GM21367 (cell line): Measurements from ENCODE around the gene HOMER1.
"Not testable (repeated sequence)": the region's sequence is repeated elsewhere in the genome, so short reads cannot be mapped to it uniquely, and the experiment has no call there.

ENCODE experiments used
- ATAC-seq: cut with Tn5 transposase; IDR thresholded peaks from one replicate; pipeline ENCODE4 v1.9.1; 2021; ENCODE audit not compliant: unreplicated experiment

HOMER1 gene

DNA sequence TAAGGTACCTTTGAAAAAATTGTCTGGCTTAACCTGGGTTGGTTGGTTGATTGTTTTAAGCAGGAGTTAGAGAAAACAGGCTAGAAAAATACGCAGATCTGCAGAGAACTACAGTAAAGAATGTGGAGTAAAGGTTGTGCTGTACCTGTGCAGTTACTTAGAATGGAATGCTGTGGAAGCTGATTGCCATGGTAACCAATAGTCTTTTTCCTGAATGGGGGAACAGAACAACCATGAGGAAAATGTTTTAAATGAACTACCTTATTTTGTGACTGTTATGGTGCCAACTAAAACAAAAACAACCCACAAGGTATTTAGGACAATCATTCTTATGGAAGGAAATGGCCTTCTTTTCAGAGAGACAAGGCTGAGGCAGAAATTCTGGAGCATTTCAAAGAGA, 4.8 kb upstream of the HOMER1 start:
- ATAC-seq, result no peak

DNA sequence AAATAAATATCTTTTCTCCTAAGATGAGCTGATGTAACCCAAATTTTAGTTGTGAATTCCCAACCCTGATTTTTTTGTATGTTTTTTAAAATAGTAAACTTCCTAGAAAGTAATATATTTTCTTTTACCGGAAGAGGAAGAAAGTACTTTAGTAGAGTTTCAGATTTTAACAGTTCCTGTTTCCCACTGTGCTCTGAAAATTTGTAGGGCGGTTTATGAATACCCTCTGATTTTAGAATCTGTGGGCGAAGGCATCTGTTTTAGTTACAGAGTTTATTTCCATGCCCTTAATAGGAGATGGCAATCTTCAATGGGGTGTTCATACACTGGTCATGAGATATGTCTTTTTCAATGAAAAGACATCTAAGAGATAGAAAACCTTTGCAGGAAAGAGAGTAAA, 3.7 kb upstream of the HOMER1 start:
- no peak for ATAC-seq

DNA sequence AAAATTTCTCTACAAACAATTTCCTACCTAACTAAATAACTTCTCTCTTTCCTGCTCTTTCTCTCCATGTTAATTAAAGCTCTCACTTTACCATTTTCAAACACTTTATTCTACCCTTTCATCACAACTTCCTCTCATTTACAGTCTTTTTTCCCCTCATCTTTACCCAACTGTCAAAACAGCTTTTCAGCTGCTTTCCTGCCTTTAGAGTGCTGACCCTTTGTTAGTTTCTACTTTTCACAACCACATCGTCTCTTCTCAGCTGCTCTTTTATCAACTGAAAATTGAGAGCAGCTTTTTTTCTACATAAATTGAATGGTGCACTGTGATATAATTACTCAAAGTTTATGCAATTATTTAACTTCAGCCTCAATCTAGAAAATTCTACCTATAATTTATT, 3.1 kb upstream of the HOMER1 start:
- ATAC-seq, result no peak

DNA sequence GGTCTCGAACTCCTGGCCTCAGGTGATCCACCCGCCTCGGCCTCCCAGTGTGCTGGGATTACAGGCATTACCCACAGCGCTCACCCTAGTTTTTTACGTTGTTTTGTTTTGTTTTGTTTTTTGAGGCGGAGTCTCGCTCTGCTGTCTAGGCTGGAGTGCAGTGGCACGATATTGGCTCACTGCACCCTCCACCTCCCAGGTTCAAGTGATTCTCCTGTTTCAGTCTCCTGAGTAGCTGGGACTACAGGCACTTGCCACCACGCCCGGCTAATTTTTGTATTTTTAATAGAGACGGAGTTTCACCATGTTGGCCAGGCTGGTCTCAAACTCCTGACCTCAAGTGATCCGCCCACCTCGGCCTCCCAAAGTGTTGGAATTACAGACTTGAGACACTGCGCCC, 2.4 kb upstream of the HOMER1 start:
- not testable (repeated sequence) for ATAC-seq

DNA sequence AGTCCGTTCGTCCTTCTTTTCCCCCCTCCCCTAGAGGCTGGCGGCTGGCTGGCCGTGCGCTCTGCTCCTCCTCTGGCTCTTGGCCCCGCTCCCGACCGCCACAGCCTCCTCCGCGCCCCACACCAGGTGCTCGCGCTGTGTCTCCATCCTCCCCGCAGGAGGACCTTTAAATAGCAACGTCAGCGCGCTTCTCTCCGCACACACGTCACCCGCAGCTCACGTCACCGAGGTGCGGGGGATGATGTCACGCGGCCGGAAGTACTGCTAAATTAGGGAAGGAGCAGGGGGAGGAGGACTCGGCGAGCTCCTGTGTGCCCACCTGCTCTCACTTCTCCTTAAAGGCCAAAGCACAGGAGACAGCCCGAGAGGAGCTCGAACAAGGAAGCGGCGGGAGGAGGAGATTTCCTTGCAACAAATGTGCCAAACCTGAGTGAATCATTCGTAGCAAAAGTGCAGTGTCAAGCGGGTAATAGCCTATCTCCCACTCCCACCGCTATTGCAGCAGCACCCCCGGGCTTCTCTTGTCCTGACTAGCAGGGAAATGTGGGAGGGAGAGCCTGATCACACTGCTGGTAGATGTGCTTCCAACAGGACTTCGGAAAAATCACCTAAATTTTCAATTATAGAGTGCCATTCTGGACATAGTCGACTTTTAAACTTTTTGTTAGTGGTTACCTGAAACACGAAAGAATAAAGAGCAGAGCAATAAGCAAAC, 614 bp upstream of the HOMER1 start:
- ATAC-seq, result peak; percentile 86

DNA sequence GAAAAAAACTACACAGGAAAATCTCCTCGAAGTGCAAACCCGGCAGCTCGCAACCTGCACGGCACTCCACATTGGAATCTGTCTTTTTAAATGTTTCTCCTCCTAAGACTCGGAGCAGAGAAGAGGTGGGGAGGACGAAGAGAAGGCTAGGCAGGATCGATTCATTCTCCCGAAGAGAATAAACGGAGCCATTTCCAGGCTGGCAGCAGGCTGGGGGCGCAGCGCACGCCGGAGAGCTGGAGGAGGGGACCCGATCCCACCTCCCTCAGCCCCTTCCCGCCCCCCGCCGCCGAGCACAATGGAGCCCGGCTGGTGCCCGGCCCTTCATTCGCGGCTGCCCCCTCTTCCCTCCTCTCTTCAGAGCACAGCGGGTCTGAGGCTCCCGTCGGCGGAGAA, 628 bp downstream of the HOMER1 start:
- no peak for ATAC-seq

DNA sequence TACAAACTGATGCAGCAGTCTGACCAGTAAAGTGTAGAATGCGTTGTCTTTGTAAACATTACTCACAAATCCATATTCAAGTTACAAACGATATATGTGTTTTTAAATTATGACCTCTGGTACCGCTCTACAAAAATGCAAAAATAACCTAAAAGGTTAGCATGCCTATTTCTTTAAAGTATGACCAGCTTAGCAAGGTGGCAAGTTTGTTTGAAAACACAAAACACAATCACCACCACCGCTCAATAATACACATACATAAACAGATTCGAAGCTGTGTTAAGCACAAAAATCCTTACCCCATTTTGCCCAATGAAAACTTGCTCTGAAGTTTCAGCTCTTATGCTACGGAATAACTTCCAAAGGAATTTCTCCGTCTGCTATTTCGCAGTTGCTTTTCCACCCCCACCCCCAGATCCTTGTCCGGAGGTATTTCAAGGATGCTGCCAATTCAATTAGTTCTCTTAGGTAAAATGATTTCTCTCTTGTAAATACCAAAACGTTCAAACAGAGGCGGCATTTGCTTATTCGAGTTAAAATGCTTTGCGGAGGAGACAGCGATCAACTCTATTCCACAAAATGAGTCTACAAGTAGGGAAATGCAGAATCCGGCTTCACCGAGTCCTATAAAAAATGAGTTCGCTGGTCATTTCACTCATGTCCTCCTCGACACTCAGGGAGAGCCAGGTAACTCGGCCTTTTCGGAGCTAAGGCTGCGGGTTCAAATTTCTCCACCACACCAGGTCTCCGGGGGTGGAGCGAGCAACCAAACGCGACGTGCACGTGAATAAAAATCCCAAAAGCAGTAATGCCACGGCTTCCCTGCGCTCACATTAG, 1.2 kb downstream of the HOMER1 start:
- ATAC-seq, result no peak

DNA sequence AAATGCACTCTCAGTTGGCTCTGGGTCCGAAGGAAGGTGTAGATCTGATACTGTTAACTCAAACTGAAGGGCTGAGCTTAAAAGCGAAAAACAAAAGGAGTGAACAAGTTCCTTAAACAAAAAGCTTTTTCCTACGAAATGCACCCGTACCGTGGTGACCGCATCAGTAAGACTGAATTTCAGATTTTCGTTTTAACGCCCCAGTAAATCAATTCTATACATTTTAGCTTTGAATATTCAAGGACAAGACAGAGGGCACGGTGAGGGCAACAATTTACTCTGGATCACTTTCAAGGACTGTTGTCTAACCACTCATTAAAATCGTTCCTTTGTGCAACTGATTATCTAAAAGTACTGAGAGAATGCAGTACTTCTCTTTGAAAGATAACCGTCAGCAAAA, 1.9 kb downstream of the HOMER1 start:
- no peak for ATAC-seq

DNA sequence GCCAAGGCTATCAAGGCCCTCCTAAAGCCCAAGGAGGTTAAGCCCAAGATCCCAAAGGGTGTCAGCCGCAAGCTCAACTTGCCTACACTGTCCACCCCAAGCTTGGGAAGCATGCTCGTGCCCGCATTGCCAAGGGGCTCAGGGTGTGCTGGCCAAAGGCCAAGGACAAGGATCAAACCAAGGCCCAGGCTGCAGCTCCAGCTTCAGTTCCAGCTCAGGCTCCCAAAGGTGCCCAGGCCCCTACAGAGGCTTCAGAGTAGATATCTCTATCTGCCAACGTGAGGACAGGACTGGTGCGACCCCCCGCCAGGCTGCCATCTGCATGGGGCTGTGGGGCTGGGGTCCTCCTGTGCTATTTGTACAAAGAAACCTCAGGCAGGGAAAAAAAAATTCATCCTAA, 3.3 kb downstream of the HOMER1 start:
- no peak for ATAC-seq

DNA sequence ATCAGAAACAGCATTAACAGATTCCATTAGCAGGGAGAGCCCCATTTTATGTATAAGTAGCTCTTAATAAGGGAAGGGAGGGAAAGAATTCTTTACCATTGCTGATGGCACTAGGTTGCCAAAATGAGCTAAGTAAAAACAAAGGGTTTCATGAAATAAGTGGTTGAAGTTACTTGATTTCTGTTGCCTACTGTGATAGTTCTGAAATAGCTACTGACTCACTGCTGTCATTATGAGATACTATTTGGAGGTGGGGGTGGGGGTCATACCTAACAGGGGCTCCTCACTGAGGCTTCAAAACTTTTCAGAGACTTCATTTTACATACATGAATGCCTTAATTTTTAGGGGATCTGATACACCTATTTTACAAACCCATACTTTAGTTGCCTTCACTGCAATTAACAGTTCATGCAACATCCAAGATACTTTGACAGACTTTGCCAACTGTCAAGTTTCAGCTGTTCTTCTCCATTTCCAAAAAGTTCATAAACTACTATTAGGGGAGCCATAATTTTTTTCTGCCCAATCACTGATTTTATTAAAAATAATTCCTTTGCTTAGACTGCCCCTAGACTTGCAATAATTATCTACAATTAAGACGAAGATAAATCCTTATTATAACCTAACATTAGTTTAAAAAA, 4.6 kb downstream of the HOMER1 start:
- no peak for ATAC-seq

DNA sequence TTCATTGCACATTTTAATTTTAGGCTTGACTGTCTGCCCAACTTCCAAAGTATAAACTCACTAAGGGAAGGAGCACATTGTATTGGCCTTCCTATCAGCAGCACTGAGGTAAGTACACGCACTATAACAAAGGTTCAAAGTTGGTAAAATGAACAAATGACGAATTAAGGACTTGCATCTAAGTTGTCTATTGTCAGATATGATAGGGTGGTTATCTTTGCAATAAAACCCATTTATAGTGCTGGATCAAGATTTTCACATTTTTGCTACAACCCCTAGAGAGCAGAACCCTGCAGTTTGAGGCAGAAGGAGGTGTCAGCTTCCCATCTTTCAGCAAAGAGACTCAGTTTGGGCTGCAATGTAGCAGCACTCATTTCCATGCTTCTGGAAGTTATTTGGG, 5.1 kb downstream of the HOMER1 start:
- ATAC-seq, result no peak

DNA sequence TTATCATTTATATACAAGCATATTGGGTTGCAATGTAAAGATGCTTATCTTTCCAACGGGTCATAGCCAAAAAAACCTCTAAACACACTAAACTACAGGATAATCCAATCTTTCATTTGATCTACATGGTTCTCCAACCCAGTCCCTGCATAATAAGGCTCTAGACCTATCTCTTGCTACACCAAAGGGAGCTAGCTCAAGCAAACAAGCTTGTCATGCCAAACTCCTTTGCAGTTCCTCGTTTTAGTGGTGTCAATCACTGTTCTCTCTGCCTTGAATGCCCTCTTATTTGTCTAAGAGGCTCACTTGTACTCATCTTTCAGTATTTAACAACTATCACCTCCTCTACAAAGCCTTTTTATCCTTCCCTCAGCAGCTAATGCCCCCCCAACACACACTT, 5.6 kb downstream of the HOMER1 start:
- no peak for ATAC-seq

DNA sequence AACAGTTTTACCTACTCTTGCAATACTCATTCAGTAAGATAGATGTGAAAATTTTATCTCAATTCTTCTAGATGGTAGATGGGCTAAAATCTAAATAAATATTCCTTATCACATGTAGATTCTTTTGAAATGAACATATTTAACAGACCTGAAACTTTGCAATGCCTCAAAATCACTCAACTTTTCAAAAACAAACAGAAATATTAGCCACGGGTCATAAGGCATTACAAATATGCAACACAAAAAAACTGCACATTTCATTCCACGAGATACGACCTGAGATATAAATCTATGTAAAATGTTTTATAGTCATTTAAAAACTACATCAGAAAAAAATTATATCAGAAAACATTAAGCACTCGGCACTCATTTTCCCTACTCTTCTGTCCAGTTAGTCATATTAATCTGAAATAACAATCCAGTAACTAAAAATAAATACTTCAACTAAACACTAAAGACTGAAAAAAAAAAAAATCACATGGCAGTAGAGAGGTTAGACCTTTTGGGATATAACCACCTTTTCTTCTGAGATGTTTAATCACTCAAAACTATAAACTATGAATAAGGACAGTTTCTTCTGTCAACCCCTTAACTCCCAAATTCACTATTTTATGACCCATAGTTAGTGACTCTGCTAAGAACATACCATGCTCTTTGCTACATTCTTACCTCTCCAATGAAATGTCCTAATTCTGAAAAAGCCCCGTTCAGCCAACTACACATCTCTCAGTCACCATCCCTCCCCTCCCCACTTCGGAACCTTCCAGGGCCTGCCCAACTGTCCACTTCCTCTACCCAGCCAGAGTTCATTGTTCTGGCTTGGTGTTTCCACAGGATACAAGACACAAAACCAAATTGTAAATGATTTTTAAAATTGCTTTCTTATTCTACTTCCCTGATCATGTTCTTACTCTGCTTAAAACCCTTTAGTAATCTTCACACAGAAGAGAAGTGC, 6.4 kb downstream of the HOMER1 start:
- ATAC-seq, result no peak

DNA sequence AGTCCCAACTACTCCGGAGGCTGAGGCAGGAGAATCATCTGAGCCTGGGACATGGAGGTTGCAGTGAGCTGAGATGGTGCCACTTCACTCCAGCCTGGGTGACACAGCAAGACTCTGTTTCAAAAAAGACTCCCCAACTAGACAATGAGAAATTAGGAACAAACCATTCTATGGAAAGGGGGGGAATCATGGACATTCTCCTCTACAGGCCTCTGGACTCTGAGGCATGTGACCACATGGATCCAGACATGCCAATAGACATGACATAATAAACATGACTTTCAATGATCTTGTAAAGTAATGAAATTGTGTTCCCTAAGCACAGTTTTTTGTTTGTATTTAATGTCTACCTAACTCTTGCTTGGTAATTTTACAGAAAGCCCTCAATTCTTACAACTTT, 8.8 kb downstream of the HOMER1 start:
- ATAC-seq, result no peak

DNA sequence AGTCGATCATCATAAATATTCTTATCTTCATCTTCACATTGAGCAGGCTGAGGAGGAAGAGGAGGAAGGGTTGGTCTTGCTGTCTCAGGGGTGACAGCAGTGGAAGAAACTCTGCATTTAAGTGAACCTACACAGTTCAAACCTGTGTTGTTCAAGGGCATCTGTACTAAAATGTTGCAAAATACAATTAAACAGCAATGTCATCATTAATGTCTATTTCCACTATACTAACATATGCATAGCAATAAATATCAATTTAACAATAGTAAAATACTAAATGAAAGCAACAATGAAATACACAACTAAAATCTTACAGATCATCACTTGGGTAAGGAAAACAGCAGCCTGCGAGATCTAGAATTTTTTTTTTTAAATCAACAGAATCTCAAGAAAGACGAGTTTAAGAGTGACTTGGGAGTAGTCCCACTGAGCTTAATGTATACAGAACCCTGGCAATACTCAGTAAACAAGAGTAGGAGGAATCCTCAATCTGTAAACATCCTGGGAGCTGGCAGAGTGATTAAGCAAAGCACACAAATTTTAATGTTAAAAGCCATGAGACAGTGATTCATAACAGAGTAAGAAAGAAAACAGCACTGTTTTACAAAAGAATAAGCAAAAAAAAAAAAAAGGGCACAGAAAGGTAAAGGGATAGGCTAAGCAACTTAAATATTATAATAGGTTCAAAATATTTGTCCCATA, 10.0 kb downstream of the HOMER1 start:
- ATAC-seq, result no peak

DNA sequence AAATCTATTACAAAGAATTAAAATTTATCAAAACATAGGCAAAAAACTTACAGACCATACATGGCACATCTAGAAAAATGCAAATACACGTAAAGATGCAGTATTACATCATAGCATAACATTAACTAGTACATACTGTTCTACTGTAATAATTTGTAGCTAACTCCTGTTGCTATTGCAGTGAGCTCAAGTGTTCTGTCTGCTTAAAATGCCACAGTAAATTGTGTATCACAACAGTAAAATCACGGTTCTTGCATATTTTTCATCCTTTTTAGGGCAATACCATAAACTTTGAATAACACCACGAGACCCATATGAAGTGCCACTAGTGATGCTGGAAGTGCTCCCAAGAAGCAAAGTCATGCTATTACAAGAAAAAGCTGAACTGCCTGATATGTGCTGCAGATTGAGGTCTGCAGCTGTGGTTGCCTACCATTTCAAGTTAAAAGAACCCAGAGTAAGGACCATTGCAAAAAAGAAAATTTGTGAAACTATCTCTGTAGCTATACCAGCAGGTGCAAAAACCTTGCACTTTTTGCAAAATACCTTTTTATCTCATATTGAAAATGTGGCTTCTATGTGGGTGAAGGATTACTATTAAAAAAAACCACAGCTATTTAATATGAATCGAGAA, 14.2 kb downstream of the HOMER1 start:
- no peak for ATAC-seq

DNA sequence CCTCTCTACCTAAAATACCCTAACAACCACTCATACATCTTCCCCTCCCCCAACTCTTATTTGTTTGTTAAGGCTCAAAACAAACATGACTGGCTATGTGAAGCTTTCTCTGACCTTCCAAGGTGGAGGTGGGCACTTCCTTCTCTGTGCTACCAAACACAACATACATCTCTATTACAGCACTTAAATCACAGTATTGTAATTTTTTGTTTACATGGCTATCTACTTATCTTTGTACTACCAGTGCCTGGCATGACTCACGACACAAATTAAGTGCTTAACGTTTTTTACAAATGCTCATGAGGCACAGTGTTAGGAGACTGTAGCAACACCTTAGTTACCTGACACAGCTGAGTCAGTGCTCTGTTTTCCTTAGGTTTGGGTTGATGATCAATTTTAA, 18.6 kb downstream of the HOMER1 start:
- no peak for ATAC-seq

DNA sequence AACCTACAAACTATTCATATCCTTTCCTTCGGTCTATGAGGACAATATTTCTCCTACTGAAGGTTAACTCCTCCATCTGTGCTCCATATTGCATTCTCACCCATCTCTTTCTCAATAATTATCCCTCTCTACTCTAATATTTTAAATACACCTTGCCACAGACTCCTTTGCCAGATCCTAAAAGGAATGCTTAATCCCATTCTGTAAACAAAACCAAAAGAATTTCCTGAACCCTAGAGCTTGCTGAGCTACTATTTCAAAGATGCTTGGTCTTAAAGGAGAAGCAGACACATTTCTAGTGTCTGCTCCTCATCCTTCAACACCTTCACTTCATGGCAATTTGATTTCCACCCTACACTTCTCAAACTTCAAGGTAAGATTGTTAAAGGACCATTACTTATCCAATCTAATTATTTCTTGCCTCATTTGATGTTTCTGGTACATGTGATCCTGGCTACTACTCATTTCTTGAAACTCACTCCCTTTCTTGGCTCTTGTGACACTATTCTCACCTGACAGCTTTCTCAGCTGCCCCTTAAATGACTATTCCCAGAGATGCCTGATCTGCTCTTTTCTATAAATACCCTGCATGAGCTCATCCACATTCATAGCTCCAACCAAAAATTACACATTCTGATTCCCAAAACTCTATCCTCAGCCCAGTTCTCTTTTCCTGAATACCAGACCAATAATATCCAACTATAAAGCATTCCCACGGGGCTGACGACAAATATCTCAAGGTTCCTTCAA, 20.2 kb downstream of the HOMER1 start:
- no peak for ATAC-seq

DNA sequence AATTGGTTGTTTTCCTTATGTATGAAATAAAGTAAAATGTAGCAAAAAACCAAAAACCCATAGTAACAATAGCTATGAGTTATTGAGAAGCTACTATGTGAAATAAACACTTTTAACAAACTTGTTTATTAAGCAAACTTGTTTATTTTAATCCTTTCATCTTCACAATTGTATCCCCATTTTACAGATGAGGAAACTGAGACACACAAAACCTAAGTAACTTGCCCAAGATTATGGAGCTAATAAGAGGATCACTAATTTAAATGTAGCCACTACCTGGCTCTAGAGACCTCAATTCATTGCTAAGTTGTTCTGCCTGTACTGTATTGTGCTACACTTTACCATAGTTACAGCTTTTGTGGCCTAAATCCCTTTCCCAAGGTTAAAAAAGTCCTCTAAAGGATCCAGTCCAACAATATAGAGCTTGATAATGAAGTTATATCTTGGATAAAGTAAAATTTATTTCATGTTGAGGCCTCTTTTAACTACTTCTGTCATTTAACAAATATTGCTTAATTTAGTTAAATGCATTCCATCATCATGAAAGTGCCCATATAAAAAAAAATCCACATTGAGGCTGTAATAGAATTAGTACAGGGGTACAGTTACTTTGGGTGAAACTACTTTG, 22.1 kb downstream of the HOMER1 start:
- ATAC-seq, result no peak
